GM21423 (cell line): Measurements from ENCODE around the gene POLR2C.
"Not testable (repeated sequence)": the region's sequence is repeated elsewhere in the genome, so short reads cannot be mapped to it uniquely, and the experiment has no call there.

Experiments
- ATAC-seq: cut with Tn5 transposase; IDR thresholded peaks from one replicate; pipeline ENCODE4 v1.9.1; 2021; ENCODE audit warnings: mild to moderate bottlenecking, moderate library complexity; ENCODE audit not compliant: unreplicated experiment

POLR2C gene

DNA sequence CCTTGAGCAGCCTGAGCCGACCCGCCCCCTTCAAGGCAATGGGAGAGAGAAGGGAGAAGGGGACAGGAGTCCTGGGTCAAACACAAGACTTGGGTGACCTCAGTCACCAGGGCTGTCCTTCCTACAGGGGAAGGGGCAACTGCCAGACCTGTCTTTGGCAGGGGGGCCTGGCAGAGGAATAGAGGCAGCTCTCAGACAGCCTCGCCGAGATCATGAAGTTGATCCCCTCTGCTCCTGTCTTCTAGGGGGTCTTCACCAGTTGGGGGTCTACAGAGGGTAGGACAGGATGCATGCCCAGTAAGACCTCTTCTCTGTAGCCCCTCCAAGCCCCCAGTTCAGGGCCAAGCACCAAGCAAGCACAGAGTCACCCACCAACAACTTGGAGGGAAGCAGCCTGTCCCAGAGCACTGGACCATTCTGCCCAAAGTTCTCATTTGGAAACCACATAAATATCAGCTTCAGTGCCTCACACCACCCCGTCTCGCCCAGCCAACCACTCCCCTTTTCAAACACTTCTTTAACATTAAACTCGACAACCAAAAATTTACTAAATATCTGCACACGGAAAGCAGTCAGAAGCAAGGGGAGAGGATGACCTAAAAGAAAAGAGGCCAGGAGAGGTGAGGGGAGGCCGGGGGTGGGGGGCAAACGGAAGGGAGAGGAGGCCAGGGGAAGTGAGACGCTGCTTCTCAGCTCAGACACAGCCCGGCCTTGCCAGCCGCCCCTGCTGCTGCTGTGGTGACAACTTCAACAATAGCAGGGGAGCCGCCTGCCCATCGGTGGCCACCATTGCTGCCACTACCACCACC lies 16.1 kb downstream of the POLR2C start:
- ATAC-seq: no peak

DNA sequence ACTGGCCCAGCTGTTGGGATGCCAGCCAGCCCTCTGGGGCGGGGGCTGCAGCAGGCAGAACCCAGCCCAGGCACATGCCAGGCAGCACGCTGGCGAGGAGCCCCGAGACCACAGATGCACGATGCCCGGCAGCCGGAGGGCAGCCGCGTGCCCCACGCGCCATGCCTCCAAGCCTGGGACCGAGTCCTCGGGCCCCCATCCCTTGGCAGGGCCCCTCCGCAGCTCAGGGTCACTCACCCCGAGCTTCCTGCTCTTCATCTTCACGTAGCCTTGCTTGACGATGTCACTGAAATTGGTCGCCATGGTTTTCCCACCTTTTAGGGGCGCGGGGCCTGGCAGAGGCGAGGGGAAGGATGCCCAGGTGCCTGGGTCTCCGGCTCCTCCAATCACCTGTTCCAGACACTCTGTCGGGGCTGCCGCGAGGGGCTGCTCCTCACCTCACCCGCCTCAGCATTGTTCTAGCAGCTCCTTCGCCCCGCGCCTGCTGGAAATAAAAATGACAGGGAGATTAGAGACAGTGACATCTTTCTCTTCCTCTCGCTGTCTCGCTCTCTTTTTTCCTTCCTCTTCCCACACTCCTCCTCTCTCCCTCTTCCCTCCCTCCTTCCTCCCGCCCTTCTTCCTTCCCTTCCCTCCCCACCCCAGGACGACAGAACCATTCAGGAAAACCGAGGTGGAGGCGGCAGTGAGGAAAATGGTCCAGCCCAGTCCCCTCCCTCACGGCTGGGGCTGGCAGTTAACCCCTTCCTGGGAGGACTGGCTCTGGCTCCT lies 16.9 kb downstream of the POLR2C start:
- ATAC-seq: no peak

DNA sequence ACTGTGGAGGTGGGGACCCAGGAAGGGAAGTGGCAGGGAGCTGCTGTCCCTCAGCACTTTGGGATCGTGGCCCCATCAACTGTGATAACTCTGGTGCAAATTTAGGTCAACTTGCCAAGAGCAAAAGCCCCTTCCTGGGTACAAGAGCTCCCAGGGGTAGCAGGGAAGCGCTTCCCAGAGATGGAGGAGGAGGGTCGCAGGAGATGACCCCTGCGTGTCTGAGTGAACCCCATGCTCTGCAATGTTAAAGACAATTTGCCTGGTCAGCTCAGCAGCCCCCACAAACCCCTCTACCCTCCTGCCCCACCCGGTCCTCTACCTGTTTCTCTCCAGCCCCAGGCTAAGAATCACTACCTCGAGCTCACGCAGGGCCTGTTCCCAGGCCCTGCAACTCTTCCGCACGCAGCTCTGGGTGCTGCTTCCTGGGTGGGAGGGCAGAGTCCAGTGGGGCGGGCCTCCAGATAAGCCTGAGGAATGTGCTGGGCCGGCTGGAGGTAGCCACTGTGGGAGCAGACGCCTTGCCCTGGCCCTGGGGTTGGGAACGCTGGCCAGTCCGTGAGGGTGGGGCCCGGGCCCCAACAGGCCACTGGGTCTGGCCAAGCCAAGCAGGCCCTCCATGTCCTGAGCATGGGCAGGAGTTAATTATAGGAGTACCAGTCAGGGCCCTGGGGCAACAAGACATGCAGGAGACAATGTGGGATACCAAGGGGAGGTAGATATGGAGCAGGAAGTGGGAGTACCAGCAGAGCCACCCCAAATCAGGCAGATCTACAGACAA lies 17.7 kb downstream of the POLR2C start:
- ATAC-seq: no peak

DNA sequence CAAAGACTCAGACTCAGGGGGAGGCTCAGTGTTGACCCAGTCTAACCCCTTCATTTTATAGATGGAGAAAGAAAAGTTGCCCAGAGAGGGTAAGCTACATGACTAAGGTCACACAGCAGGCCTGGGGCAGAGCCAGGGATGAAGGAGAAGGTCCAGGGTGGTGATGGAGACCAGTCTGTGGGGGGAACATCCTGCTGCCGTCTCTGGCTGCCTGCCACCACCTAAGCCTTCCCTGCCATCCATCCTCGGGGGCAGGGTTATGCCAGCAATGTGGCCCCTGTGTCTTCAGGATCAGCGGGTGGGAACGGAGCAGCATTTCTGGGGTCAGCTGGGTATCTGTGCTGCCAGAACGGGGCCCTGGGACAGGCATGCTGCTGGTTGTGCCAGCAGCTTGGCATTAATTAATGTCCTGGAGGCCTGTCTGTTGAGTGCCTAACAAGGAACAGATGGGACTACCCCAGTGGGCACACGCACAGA lies 18.3 kb downstream of the POLR2C start:
- no peak for ATAC-seq

DNA sequence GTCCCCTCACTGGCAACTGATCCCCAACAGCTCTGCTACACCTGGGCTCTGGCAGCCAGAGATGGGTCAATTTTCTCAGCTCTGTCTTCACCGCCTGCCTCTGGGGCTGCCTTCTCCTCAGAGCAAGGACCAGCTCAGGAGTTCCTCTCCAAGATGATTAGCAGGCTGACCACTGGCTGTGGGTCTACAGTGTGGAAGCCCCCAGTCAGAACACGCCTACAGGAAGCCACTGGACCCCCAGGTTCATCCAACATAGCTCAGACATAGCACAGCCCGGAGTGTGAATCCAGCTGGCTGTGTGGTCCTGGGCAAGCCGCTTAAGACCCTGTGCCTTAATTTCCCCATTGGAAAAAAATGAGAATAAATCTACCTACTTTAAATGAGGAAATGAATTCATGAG lies 18.9 kb downstream of the POLR2C start:
- ATAC-seq: no peak

DNA sequence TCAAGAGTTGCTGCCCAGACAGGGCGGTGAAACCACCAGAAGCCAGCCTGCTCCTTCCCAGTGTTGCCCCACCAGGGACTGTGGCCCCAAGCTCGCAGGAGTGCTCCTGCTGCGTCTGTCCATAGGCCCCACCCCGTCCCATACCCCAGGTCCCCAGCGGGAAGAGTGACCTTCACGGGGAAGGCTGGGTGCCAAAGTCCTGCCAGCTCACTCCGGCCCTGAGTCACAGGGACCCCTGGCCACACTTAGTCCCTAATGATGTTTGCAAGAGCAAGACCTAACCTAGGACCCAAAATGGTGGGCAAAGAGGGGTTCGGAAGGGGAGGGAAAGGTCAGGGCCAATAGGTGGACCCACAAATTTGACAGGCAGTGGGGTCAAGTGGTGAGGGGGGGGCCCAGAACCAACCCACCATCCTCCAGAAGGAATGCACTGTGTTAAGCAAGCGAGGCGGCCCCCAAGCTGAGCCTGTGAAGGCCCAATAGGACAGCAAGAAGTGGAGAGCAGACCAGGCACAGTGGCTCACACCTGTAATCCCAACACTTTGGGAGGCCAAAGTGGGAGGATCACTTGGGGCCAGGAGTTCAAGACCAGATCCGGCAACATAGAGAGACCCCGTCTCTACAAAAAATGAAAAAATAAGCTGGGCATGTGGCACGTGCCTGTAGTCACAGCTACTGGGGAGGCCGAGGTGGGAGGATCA lies 20.5 kb downstream of the POLR2C start:
- no peak for ATAC-seq

DNA sequence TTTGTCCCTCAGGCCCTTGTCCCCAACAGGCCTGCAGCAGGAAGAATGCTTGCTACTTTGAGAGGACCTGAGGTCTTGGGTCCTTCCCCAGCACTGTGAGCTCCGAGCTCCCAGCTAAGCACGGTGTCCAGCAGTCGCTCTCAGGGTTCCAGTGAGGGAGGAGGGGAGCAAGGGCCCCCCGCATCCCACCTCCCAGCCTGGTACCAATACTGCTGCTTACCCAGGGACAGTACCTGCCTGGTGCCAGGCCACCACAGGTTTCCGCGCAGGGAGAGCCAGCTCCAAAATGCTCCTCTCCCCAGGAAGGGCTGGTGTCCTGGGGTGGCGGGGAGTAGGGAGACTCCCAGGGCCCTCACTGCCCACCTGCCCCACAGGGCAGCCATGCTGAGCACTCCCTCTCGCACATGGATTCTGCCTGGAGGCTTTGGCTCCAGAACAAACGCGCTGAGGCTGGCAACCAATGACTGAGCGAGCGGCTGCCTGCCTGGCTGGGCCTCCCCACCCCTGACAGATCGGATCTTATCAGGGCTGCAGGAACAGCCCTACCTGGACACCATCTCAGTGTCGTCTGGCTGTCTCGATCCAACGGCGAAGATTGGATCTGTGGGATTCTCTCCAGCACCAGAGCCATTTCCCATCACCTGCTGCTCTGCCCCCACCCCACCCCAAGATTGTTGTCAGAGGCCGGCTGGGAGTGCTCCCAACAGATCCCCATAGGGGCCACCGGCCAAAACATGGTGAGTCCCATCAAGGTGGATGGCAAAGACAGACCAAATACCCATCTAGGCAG lies 21.4 kb downstream of the POLR2C start:
- no peak for ATAC-seq

DNA sequence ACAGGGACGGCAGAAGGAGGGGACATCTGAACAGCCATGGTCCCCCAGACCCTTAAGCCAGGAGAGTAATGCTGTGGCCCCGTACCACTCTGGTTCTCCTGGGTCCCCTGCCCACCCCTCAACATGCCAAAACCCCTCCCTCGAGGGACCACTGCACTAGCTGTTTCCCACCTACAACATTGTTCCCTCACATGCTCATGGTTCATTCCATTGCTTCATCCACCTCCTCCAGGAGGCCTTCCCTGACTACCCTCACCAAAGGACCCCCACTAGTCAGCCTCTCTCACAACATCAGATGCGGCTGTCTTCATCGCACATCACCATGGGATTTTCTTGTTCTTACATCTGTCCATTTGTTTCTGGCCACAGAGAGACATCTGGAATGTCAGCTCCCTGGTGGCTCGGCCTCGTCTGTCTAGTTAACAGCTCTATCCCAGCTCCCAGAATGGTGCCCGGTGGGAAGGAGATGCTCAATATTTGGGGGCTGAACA lies 22.1 kb downstream of the POLR2C start:
- ATAC-seq: no peak

DNA sequence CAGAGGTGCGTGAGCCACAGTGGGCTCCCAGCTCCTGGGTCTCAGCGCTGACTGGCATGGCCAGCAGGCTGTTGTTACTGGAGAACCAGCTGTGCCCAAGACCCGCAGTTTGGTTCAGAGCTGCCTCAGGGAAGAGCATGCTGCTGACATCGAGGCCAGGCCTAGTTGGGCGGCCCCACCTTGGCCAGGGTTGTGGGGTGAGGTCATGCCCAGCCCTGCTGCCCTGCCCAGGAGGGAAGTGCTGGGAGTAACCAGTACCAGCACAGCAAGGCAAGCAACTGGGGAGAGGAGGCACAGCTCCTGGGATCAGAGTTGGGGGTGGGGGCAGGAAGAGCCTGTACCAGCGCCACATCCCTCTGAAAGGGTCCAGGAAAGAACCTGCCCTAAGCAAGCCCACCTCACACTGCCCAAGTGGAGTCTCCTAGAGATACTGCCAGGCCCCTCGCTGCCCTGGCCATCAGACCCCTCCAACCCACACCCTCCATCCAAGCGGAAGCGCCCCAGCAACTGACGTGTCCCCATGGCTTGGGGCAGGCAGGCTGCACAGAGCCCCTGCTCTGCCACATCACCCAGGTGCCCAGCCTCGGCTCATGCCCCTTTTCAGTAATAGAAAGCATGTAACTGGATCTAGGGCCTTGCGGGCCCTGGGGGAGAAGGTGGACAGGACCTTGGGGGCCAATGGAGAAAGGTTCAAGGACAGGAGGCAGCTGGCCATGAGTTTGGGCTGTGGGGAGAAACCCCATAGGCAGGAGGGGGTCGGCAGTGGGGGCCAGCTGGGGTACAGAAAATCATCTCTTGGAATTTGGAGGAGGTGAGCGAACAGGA lies 22.8 kb downstream of the POLR2C start:
- no peak for ATAC-seq

DNA sequence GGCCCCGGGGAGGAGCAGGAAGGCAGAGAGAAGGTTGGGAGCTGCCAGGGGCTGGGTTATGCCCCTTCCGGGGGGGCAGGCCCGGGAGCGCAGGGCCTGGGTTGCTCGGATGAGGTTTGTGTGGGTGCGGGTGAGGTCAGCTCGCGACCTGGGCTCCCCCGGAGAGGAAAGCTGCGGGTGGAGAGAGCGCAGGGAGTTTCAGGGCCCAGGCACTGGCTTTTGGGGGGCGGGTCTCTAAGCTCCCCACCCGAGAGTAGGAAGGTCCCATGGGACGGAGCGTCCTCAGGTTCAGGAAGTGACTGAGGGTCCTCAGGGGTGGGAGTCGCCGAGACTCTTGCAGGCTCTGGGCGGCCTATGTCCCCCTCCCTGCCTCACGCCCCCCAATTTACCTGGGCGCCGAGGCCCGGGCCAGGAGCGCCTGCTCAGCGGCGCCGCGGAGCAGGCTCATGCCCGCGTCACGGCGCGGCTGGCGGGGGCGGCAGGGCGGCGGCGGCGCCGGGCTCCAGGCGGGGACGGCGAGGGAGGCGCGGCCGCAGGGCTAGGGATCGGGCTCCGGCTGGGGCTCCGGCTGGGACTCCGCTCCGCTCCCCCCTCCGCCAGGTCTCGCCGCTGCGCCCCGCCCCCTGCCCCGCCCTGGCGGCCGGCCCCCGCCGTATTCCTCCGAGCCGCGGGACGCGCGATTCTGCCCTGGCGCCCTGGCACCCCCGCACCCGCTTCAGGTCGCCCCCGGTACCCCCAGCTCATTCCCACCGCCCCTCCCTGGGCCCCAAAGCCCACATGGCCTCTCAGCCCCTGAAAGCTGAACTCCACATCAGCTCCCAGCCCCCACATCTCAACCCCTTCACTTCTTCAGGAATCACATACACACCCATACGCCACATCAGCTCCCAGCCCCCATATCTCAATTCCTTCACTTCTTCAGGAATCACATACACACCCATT lies 23.7 kb downstream of the POLR2C start, which contains the start of gene DOK4:
DOK4 (minus strand) TSS at position 578 of the 942 bp plus-strand sequence. CDS start 6,986 bp downstream, outside the sequence.
- ATAC-seq: peak; percentile 83

DNA sequence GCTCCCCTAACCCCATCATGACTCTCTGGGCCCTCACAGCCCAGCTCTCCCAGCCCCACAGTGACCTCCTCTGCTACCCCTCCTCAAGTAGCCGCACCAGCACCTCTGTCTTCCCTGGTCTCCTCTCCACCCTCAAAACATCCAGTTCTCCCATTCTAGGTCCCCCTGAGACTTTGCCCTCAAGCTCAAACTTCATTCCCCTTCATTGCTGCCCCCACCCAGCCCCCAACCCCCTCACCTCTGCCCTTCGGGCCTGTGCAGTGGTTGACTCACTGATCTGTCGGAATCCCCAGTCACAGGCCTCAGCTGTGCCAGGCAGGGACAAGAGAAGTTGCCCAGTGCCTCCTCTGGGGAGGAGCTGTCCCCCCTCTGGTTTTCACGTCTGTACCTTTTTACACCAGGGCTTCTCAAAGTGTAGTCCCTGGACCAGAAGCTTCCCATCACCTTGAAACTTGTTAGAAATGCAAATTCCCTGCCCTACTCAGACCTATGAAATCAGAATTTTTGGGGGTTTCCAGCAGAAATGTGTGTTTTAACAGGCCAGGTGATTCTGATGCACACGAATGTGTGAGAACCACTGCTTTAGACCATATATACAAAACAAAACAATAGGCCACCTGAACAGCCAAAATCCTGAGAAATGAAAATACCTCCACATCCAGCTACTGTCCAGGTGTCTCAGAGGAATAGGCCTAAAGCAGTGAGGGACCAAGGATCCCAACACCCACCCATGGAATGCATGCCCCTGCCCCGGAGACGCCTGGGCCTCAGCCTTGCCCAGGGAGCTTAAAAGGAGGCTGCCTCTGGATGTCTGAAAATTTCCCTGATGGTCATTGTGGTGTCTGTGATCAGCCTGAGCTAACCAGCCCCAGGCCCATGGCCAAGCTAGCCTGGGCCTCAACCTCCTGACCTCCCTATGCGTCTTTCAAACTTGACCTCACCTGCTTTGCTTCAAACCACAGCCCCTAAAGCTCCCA lies 24.7 kb downstream of the POLR2C start:
- no peak for ATAC-seq

DNA sequence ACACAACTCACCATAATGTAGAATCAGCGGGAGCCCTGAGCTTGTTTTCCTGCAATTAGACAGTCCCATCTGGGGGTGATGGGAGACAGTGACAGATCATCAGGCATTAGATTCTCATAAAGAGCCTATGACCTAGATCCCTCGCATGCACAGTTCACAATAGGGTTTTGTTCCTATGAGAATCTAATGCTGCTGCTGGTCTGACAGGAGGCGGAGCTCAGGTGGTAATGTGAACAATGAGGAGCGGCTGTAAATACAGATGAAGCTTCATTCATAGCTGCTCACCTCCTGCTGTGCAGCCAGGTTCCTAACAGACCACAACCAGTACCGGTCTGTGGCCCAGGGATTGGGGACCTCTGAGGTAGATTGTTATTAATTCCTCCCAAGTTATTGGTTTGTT lies 26.8 kb downstream of the POLR2C start:
- ATAC-seq: no peak

DNA sequence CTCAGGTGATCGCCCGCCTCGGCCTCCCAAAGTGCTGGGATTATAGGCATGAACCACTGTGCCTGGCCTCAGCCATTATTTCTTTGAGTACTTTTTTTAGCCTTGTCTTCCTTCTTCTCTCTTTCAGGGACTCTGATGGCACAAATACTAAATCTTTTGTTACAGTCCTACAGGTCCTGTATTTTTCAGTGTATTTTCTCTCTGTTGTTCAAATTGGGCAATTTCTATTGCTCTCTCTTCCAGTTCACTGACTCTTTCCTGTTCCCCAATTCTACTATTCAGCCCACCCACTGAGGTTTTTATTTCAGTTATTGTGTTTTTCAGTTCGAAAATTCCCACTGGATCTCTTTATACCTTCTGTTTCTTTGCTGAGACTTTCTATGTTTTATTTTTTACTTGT lies 31.3 kb downstream of the POLR2C start:
- no peak for ATAC-seq

DNA sequence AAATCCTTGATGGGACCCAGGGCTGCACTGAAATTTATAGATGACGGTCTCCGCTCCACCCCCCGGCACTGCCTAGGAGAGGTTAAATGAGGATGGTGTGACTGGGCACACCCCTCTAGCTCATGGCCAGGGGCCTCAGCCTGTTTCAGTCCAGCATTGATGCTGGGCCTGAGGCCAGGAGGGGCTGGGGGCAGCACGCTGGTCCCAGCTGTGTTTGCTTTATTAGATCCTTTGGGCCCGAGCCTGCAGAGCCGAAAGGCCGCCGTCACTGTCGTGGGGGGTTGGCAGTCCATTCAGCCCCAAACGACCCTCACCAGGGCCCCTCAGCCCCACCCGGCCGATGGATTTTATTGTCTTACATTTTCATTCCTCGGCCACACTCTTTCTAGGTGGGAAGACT lies 34.6 kb downstream of the POLR2C start:
- ATAC-seq: no peak

DNA sequence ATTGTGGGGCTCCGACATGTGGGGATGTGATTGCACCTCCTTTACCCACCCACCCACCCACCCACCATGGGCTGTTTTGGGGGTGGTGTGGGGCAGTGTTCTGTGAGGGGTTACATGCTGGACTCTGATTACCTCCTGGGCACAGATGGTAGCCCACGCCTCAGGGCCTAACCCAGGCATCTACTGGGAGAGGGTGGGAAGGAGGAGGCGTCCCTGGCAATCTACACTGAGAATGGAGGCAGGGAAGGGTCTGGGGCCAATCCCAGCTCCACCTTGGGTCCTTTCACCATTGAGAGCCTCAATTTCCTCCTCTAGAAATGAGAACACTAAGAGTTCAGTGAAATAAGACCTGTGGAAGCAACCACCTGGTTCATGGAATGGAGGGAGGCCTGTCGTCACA lies 35.6 kb downstream of the POLR2C start:
- no peak for ATAC-seq

DNA sequence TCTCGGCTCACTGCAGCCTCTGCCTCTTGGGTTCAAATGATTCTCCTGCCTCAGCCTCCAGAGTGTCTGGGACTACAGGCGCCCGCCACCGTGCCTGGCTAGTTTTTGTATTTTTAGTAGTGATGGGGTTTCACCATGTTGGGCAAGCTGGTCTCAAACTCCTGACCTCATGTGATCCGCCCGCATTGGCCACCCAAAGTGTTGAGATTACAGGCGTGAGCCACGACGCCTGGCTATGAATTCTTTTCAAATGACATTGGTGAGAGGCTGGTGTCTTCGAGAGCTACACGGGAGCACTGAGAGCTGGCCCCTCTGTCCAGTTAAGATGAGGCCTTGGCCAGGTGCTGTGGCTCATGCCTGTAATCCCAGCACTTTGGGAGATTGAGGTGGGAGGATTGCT lies 37.5 kb downstream of the POLR2C start:
- not testable (repeated sequence) for ATAC-seq
